Caco-2 (cell line): Measurements from ENCODE around the gene TRAF1. TPM values are rescaled to one million over a fixed set of nuclear protein-coding genes. Genes with fewer than 3 reads are reported as not detected.

Experiments used
- BruUV-seq: library from RNA; stranded (reverse); fragments of 400-500 nt; replicated peaks from 2 replicates; lab custom pipeline; 2021; lab: Mats Ljungman, UMichigan
- CTCF ChIA-PET: fragments of 300-600 bp; sonication (Branson Sonifier 250); formaldehyde crosslinking; loops from one replicate; lab custom pipeline; 2022; ENCODE audit warnings: antibody characterized with exemption; lab: Charles Lee
- POLR2A ChIA-PET: fragments of 300-600 bp; sonication (Branson Sonifier 250); formaldehyde crosslinking; loops from one replicate; lab custom pipeline; 2022; ENCODE audit warnings: antibody characterized with exemption; lab: Charles Lee
- DNase-seq, 2 experiments: peaks; one replicate each; pipeline versions ENCODE4 v3.0.0 to v3.0.0-alpha.2; 2020 to 2022
- H3K27me3 ChIP-seq: replicated peaks from 2 replicates; pipeline ENCODE4 v1.6.0; 2011; ENCODE audit warnings: low read length; ENCODE audit not compliant: control insufficient read depth, insufficient read depth
- H3K36me3 ChIP-seq: 2 replicates; pipeline ENCODE4 v1.5.1; 2011; ENCODE audit warnings: low read length; ENCODE audit not compliant: control insufficient read depth, insufficient read depth
- H3K4me1 ChIP-seq: fragments of 250-450 bp; sonication (Bioruptor Pico); 2 replicates; pipeline ENCODE4 v1.5.1; 2020; ENCODE audit warnings: mild to moderate bottlenecking
- H3K4me3 ChIP-seq: 2 replicates; pipeline ENCODE4 v1.5.1; 2011; ENCODE audit warnings: low read depth, mild to moderate bottlenecking, control low read depth, low read length
- H3K9me3 ChIP-seq: fragments of 250-450 bp; sonication (Bioruptor Pico); 2 replicates; pipeline ENCODE4 v1.5.1; 2020; ENCODE audit warnings: mild to moderate bottlenecking, moderate library complexity
- H3K27ac Mint-ChIP-seq: one replicate; pipeline ENCODE4 v1.8.0; 2022; ENCODE audit warnings: mixed read lengths; ENCODE audit not compliant: unreplicated experiment
- H3K27me3 Mint-ChIP-seq: one replicate; pipeline ENCODE4 v1.8.0; 2022; ENCODE audit warnings: mixed read lengths; ENCODE audit not compliant: insufficient read depth, unreplicated experiment
- H3K36me3 Mint-ChIP-seq: one replicate; pipeline ENCODE4 v1.8.0; 2022; ENCODE audit warnings: mild to moderate bottlenecking, mixed read lengths; ENCODE audit not compliant: insufficient read depth, unreplicated experiment
- H3K4me1 Mint-ChIP-seq: one replicate; pipeline ENCODE4 v1.8.0; 2022; ENCODE audit warnings: low read depth, mixed read lengths; ENCODE audit not compliant: unreplicated experiment
- H3K4me3 Mint-ChIP-seq: one replicate; pipeline ENCODE4 v1.8.0; 2022; ENCODE audit warnings: mild to moderate bottlenecking, moderate library complexity, mixed read lengths; ENCODE audit not compliant: unreplicated experiment
- H3K9me3 Mint-ChIP-seq: one replicate; pipeline ENCODE4 v1.8.0; 2022; ENCODE audit warnings: mixed read lengths; ENCODE audit not compliant: unreplicated experiment
- intact Hi-C: fragments of 100-400 bp; cut with micrococcal nuclease; formaldehyde crosslinking; loops from one replicate; pipeline ENCODE4 v1.10.0; 2022; ENCODE audit not compliant: unreplicated experiment
- total RNA-seq: library from RNA; stranded (reverse); gene quantifications from 2 replicates; pipeline ENCODE4 v1.2.3, GENCODE V29; 2022
- TF ChIP-seq, protein P1 (sequence below), 2 experiments: fragments of 200-600 bp in 1 of 2; IDR thresholded peaks; 1 replicate in 1 of 2; 2 replicates in 1 of 2; pipeline versions ENCODE4 v1.5.1 to v1.8.0; 2011 to 2022; ENCODE audit warnings: antibody characterized with exemption in 1 of 2, control low read depth in 1 of 2, inconsistent platforms in 1 of 2, low read depth in 1 of 2, low read length in 1 of 2, mild to moderate bottlenecking in 1 of 2, moderate library complexity in 1 of 2; ENCODE audit not compliant: insufficient read depth in 1 of 2, severe bottlenecking in 1 of 2, unreplicated experiment in 1 of 2

Gene TRAF1
- total RNA-seq, 1 experiment from 2014 or later, result 1.1 TPM

DNA sequence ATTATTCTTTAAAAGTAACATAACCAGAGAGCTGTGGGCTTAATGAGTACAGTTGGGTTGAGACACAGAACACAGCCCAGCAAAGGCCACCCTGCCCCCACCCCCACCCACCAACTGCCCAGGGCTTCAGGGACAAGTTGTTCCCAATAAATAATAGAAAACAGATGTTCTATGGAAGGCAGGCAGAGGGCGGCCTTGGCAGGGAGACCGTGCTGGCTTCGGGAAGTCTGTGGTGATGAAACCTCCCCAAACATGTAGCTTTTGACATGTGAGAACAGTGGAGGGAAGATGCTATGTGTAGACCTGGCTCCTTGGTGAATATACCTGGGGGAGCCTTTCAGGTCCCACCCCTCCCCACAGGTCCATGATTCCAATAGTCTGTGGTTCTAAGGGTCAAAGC, 10.0 kb downstream of the TRAF1 start:
- POLR2A ChIA-PET, result no interaction called here
- H3K27me3 ChIP-seq, result no peaks in the 10 kb centered on the region
- Mint-ChIP-seq H3K27me3 (no peaks in the 10 kb centered on the region), H3K36me3 (no peaks in the 10 kb centered on the region), H3K4me1 (no peaks in the 10 kb centered on the region), H3K4me3 (no peak overlapping the region), H3K27ac (no peak overlapping the region), H3K9me3 (no peaks in the 10 kb centered on the region)
- H3K36me3 ChIP-seq, result no peaks in the 10 kb centered on the region
- no peak overlapping the region for H3K4me3 ChIP-seq
- CTCF ChIA-PET, result interaction anchor here (0.6 to 0.7 kb wide), 2 partner anchors 15 to 27 kb away, joined by 4 to 5 read pairs; no protein-coding TSS in a partner anchor
- no peak for DNase-seq
- no peaks in the 10 kb centered on the region for H3K4me1 ChIP-seq
- peaks cover 3% of the 10 kb centered on the region; the same call in 1 of the 2 replicates for H3K9me3 ChIP-seq
- intact Hi-C loops, result no loop called here
- BruUV-seq, result no TSS peak
- TF ChIP-seq, protein P1, sequence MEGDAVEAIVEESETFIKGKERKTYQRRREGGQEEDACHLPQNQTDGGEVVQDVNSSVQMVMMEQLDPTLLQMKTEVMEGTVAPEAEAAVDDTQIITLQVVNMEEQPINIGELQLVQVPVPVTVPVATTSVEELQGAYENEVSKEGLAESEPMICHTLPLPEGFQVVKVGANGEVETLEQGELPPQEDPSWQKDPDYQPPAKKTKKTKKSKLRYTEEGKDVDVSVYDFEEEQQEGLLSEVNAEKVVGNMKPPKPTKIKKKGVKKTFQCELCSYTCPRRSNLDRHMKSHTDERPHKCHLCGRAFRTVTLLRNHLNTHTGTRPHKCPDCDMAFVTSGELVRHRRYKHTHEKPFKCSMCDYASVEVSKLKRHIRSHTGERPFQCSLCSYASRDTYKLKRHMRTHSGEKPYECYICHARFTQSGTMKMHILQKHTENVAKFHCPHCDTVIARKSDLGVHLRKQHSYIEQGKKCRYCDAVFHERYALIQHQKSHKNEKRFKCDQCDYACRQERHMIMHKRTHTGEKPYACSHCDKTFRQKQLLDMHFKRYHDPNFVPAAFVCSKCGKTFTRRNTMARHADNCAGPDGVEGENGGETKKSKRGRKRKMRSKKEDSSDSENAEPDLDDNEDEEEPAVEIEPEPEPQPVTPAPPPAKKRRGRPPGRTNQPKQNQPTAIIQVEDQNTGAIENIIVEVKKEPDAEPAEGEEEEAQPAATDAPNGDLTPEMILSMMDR (IDR thresholded peaks at IDR 0.05; ENCODE audit: insufficient read depth in 1 of 2, low read depth in 1 of 2, low read length in 1 of 2, severe bottlenecking in 1 of 2, unreplicated experiment in 1 of 2), result no peak

DNA sequence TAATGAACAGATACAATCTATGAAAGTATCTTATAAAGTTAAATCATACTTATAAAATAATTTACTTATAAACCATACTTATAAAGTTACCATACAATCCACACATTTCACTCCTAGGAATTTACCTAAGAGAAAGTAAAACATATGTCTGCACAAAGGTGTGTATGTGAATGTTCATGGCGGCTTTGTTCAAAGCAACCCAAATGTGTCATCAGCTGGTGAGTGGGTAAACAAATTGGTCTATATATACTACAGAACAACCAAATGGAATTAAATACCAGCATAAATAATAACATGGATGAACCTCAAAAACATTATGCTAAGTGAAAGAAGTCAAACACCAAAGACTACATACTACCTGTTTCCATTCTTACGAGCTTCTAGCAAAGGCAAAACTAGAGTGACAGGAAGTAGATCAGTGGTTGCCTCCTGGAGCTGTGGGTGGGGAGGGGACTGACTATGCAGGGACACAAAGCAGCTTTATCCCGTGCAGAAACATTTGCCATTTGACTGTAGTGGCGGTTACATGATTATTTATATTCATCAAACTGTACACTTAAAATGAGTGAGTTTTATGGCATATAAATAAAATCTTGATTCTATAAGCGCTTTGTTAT, 10.6 kb downstream of the TRAF1 start:
- Histone ChIP-seq H3K36me3 (no peaks in the 10 kb centered on the region), H3K4me1 (no peaks in the 10 kb centered on the region), H3K27me3 (no peaks in the 10 kb centered on the region), H3K4me3 (no peak overlapping the region), H3K9me3 (peaks cover 3% of the 10 kb centered on the region; the same call in 1 of the 2 replicates)
- H3K27me3 Mint-ChIP-seq, result no peaks in the 10 kb centered on the region
- TF ChIP-seq, protein P1 (IDR thresholded peaks at IDR 0.05; ENCODE audit: insufficient read depth in 1 of 2, low read depth in 1 of 2, low read length in 1 of 2, severe bottlenecking in 1 of 2, unreplicated experiment in 1 of 2), result no peak
- DNase-seq, result no peak
- H3K9me3 Mint-ChIP-seq, result no peaks in the 10 kb centered on the region
- no peak overlapping the region for H3K4me3 Mint-ChIP-seq
- no peaks in the 10 kb centered on the region for H3K36me3 Mint-ChIP-seq
- intact Hi-C loops, result no loop called here
- no peak overlapping the region for H3K27ac Mint-ChIP-seq
- no TSS peak for BruUV-seq
- CTCF ChIA-PET, result interaction anchor here (0.6 kb wide), 1 partner anchor 208 kb away, joined by 3 read pairs; no protein-coding TSS in a partner anchor
- POLR2A ChIA-PET, result no interaction called here
- H3K4me1 Mint-ChIP-seq, result no peaks in the 10 kb centered on the region

DNA sequence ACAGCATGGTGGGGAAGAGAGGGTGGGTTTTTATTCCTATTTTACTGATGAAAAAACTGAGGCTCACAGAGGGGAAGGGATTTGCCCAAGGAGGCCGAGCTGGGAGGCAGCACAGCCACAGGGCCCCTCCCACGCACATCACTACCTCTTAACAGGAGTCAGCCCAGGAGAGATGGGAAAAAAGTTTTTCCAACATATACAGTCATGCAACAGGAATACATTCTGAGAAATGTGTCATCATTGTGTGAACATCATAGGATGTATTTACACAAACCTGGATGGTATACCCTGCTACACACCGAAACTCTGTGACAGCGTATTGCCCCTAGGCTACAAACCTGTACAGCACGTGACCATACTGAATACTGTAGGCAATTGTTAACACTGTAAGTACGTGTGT, 11.6 kb downstream of the TRAF1 start:
- ChIA-PET CTCF (no interaction called here), POLR2A (no interaction called here)
- Mint-ChIP-seq H3K4me3 (no peak overlapping the region), H3K9me3 (no peaks in the 10 kb centered on the region), H3K4me1 (no peaks in the 10 kb centered on the region), H3K27me3 (no peaks in the 10 kb centered on the region), H3K27ac (no peak overlapping the region), H3K36me3 (no peaks in the 10 kb centered on the region)
- Histone ChIP-seq H3K27me3 (no peaks in the 10 kb centered on the region), H3K4me1 (no peaks in the 10 kb centered on the region), H3K9me3 (peaks cover 3% of the 10 kb centered on the region; the same call in 1 of the 2 replicates), H3K4me3 (no peak overlapping the region), H3K36me3 (no peaks in the 10 kb centered on the region)
- intact Hi-C loops, result no loop called here
- no TSS peak for BruUV-seq
- no peak for DNase-seq
- TF ChIP-seq, protein P1 (IDR thresholded peaks at IDR 0.05; ENCODE audit: insufficient read depth in 1 of 2, low read depth in 1 of 2, low read length in 1 of 2, severe bottlenecking in 1 of 2, unreplicated experiment in 1 of 2), result no peak
